Esophagus muscularis mucosa (tissue), 4 donors: ENCODE data around the gene GRHL1. TPM values are rescaled to one million over a fixed set of nuclear protein-coding genes. Genes with fewer than 3 reads are reported as not detected.

Experiments
- DNase-seq: peaks from one replicate; pipeline ENCODE4 v3.0.0-alpha.2; 2017; ENCODE audit errors: extremely low spot score
- H3K27ac ChIP-seq, 4 donors: fragments of 200-600 bp; sonication (generic); replicated peaks in 1 of 4; 1 replicate in 3 of 4; 2 replicates in 1 of 4; pipeline ENCODE4 v1.5.1; 2016 to 2019; ENCODE audit warnings: mild to moderate bottlenecking in 1 of 4
- H3K27me3 ChIP-seq, 4 donors: fragments of 200-600 bp; sonication (generic); one replicate each; pipeline versions ENCODE4 v1.5.1 to v1.6.0; 2016 to 2019
- H3K36me3 ChIP-seq, 4 donors: fragments of 200-600 bp; sonication (generic); one replicate each; pipeline ENCODE4 v1.5.1; 2016 to 2019
- H3K4me1 ChIP-seq, 4 donors: fragments of 200-600 bp; sonication (generic); one replicate each; pipeline ENCODE4 v1.5.1; 2016 to 2019
- H3K4me3 ChIP-seq, 4 donors: fragments of 200-600 bp; sonication (generic); 1 replicate in 2 of 4; 2 replicates in 2 of 4; pipeline ENCODE4 v1.5.1; 2016 to 2019; ENCODE audit warnings: mild to moderate bottlenecking in 4 of 4, moderate library complexity in 1 of 4
- H3K9me3 ChIP-seq, 4 donors: fragments of 200-600 bp; sonication (generic); 1 replicate in 3 of 4; 2 replicates in 1 of 4; pipeline ENCODE4 v1.5.1; 2016 to 2019
- EP300 ChIP-seq: sonication (generic); formaldehyde crosslinking; IDR thresholded peaks from one replicate; pipeline ENCODE4 v1.6.1; 2017; ENCODE audit warnings: antibody characterized with exemption
- POLR2A ChIP-seq: fragments of 450-650 bp; IDR thresholded peaks from one replicate; pipeline ENCODE4 v1.6.1; 2017; ENCODE audit warnings: antibody characterized with exemption, moderate library complexity, mild to moderate bottlenecking, low read depth
- POLR2AphosphoS5 ChIP-seq, 2 donors: sonication (generic); formaldehyde crosslinking; IDR thresholded peaks; one replicate each; pipeline ENCODE4 v1.6.1; 2017; ENCODE audit warnings: antibody characterized with exemption in 2 of 2
- WGBS: methylation state at CpG from one replicate; pipeline ENCODE4 v1.1.5; 2018; 5-methylcytosine and 5-hydroxymethylcytosine counted together
- intact Hi-C: fragments of 100-400 bp; cut with DNase I; formaldehyde crosslinking; loops from one replicate; pipeline ENCODE4 v1.15.1; 2023
- total RNA-seq, 4 donors: library from RNA; depleted of rRNA; stranded (reverse); fragments of >200 nt; gene quantifications; one replicate each; pipeline versions ENCODE4 v1.1.0 to v1.2.1, GENCODE V29; 2016
- TF ChIP-seq, protein P1 (sequence below), 3 experiments: fragments of 200-600 bp in 2 of 3; fragments of 450-650 bp in 1 of 3; sonication (generic) in 2 of 3; IDR thresholded peaks; one replicate each; pipeline ENCODE4 v1.5.1; 2017 to 2019; ENCODE audit warnings: antibody characterized with exemption in 3 of 3, mild to moderate bottlenecking in 2 of 3, moderate library complexity in 1 of 3

The GRHL1 gene
- total RNA-seq, 4 donors from 2014 or later = 0.86 to 5.1 (median 2.6) TPM

DNA sequence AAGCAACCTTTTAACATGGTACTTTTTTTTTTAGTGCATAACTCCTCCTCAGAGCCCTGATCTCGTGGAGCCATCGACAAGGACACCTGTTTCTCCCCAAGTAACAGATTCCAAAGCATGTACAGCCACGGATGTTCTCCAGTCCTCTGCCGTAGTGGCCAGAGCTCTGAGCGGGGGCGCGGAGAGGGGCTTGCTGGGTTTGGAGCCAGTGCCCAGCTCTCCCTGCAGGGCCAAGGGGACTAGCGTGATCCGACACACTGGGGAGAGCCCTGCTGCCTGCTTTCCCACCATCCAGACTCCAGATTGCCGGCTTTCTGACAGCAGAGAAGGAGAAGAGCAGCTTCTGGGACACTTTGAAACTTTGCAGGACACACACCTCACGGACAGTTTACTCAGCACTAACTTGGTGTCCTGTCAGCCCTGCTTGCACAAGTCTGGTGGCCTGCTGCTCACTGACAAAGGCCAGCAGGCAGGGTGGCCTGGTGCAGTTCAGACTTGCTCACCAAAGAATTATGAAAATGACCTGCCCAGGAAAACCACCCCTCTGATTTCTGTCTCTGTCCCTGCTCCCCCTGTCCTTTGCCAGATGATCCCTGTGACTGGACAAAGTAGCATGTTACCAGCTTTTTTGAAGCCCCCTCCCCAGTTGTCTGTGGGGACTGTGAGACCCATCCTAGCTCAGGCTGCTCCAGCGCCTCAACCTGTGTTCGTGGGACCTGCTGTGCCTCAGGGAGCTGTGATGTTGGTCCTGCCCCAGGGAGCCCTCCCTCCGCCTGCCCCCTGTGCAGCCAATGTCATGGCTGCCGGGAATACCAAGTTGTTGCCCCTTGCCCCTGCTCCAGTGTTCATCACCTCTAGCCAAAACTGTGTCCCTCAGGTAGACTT lies 96.4 kb downstream of the GRHL1 start:
- no peak for DNase-seq
- 87% methylated on average over 15 of the region's 15 CpGs for WGBS
- Histone ChIP-seq H3K4me1 (peaks cover 59 to 69% (median 65%) of the 10 kb centered on the region in 4 donors), H3K9me3 (no peaks in the 10 kb centered on the region), H3K4me3 (no peak overlapping the region), H3K27me3 (no peaks in the 10 kb centered on the region), H3K27ac (peak overlapping the region; percentile 96 to 99 (median 98)), H3K36me3 (peaks cover 22 to 71% (median 55%) of the 10 kb centered on the region in 4 donors)
- intact Hi-C loops = loop anchor here (2.0 kb wide), 2 partner anchors 65 to 233 kb away; no protein-coding TSS in a partner anchor
- TF ChIP-seq POLR2AphosphoS5 (IDR thresholded peaks at IDR 0.05) = no peak
- TF ChIP-seq POLR2A = no peak
- TF ChIP-seq, protein P1, sequence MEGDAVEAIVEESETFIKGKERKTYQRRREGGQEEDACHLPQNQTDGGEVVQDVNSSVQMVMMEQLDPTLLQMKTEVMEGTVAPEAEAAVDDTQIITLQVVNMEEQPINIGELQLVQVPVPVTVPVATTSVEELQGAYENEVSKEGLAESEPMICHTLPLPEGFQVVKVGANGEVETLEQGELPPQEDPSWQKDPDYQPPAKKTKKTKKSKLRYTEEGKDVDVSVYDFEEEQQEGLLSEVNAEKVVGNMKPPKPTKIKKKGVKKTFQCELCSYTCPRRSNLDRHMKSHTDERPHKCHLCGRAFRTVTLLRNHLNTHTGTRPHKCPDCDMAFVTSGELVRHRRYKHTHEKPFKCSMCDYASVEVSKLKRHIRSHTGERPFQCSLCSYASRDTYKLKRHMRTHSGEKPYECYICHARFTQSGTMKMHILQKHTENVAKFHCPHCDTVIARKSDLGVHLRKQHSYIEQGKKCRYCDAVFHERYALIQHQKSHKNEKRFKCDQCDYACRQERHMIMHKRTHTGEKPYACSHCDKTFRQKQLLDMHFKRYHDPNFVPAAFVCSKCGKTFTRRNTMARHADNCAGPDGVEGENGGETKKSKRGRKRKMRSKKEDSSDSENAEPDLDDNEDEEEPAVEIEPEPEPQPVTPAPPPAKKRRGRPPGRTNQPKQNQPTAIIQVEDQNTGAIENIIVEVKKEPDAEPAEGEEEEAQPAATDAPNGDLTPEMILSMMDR (IDR thresholded peaks at IDR 0.05) = no peak
- TF ChIP-seq EP300 = no peak

GRCh38 chr2:10048501-10049171 lies 97.1 kb downstream of the GRHL1 start:
- no peak for DNase-seq
- H3K27ac ChIP-seq = peak overlapping the region in 3 of 4 donors; percentile 96 to 99 (median 98)
- WGBS = 62% methylated on average over 10 of the region's 10 CpGs
- H3K27me3 ChIP-seq = no peaks in the 10 kb centered on the region
- intact Hi-C loops = loop anchor here (2.0 kb wide), 2 partner anchors 66 to 234 kb away; no protein-coding TSS in a partner anchor
- H3K36me3 ChIP-seq = peaks cover 30 to 79% (median 62%) of the 10 kb centered on the region in 4 donors
- peaks cover 66 to 77% (median 72%) of the 10 kb centered on the region in 4 donors for H3K4me1 ChIP-seq
- H3K4me3 ChIP-seq = no peak overlapping the region
- no peaks in the 10 kb centered on the region for H3K9me3 ChIP-seq
- TF ChIP-seq, protein P1 (IDR thresholded peaks at IDR 0.05) = peak; percentile 58 to 68 (median 66)
- TF ChIP-seq POLR2A = no peak

Other genes with a start within 250 kb of the GRHL1 start
- gene TAF1B, start 108.2 kb upstream of the GRHL1 start, total RNA-seq = 10 to 100 TPM in 1 of 4 donors, 1 to 10 TPM in 3; 7.1 to 10.1 (median 8.0) TPM
- gene KLF11, start 91.9 kb downstream of the GRHL1 start, total RNA-seq = 10 to 100 TPM; 15.8 to 51.6 (median 33.9) TPM
- gene CYS1, start 128.7 kb downstream of the GRHL1 start, total RNA-seq = 10 to 100 TPM; 16.9 to 56.4 (median 35.4) TPM
- 1 to 10 TPM in 2 of 4 donors, not detected in 2; 1.7 to 4.6 TPM for gene RRM2, start 171.0 kb downstream of the GRHL1 start, total RNA-seq